ENCODE data around the gene PNMA6E. TPM values are rescaled to one million over a fixed set of nuclear protein-coding genes. Genes with fewer than 3 reads are reported as not detected.

Gene PNMA6E
- total and polyA plus RNA-seq, 9 of the 15 experiments (the other 6 are each of a cell fraction or from before 2014, with no cell fraction given) = 0.03 TPM; not detected in 8

GRCh38 chrX:153449368-153450113 lies 48.4 kb upstream of the PNMA6E start (continued):
- TF ChIP-seq SMAD2 (IDR thresholded peaks at IDR 0.05; ENCODE audit: low read depth, low read length) (no peak), ZNF354B (CRISPR knock-in tag; IDR thresholded peaks at IDR 0.05) (no peak), ELK3 (CRISPR knock-in tag; IDR thresholded peaks at IDR 0.05) (no peak), MTA2 (IDR thresholded peaks at IDR 0.05; ENCODE audit: low read depth) (no peak), MCM3 (IDR thresholded peaks at IDR 0.05) (no peak), SMARCA5 (IDR thresholded peaks at IDR 0.05) (no peak), NRF1 (conservative IDR thresholded peaks at IDR 0.05 in 1 of 2, IDR thresholded peaks at IDR 0.05 in 1 of 2) (no peak), EP300 (IDR thresholded peaks at IDR 0.05; ENCODE audit: low read length) (no peak)
- TF ChIP-seq, protein P1, sequence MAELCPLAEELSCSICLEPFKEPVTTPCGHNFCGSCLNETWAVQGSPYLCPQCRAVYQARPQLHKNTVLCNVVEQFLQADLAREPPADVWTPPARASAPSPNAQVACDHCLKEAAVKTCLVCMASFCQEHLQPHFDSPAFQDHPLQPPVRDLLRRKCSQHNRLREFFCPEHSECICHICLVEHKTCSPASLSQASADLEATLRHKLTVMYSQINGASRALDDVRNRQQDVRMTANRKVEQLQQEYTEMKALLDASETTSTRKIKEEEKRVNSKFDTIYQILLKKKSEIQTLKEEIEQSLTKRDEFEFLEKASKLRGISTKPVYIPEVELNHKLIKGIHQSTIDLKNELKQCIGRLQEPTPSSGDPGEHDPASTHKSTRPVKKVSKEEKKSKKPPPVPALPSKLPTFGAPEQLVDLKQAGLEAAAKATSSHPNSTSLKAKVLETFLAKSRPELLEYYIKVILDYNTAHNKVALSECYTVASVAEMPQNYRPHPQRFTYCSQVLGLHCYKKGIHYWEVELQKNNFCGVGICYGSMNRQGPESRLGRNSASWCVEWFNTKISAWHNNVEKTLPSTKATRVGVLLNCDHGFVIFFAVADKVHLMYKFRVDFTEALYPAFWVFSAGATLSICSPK (IDR thresholded peaks at IDR 0.05; ENCODE audit: borderline replicate concordance) = no peak

All from K562 (cell line).